H1 (cell line): Measurements from ENCODE around the gene ANXA3. TPM values are rescaled to one million over a fixed set of nuclear protein-coding genes. Genes with fewer than 3 reads are reported as not detected.

Experiments used
- BRCA1 ChIP-seq: IDR thresholded peaks from 2 replicates; pipeline ENCODE4 v1.6.1; 2012; ENCODE audit warnings: low read depth, low read length, improper control_type of control experiment
- MAX ChIP-seq: IDR thresholded peaks from 2 replicates; pipeline ENCODE4 v1.6.1; 2012; ENCODE audit warnings: inconsistent platforms
- POLR2AphosphoS5 ChIP-seq: IDR thresholded peaks from 2 replicates; pipeline ENCODE4 v1.6.1; 2011; ENCODE audit warnings: low read depth, low read length
- RXRA ChIP-seq: IDR thresholded peaks from 2 replicates; pipeline ENCODE4 v1.6.1; 2011; ENCODE audit warnings: low read depth, mild to moderate bottlenecking, low read length, moderate library complexity; ENCODE audit not compliant: insufficient read depth
- SP2 ChIP-seq: IDR thresholded peaks from 2 replicates; pipeline ENCODE4 v1.6.1; 2012; ENCODE audit warnings: mild to moderate bottlenecking, low read length, inconsistent platforms
- TAF1 ChIP-seq: IDR thresholded peaks from 2 replicates; pipeline ENCODE4 v1.6.1; 2011; ENCODE audit warnings: mild to moderate bottlenecking, low read depth, low read length
- TEAD4 ChIP-seq: IDR thresholded peaks from 2 replicates; pipeline ENCODE4 v1.6.1; 2012; ENCODE audit warnings: low read depth, low read length, inconsistent platforms, mixed read lengths
- polyA plus RNA-seq, 7 experiments: library from polyadenylated mRNA; depleted of rRNA in 3 of 7; stranded (reverse) in 5 of 7; unstranded in 2 of 7; fragments of >200 nt in 5 of 7; fragments of 200-250 nt in 2 of 7; gene quantifications; 1 replicate in 5 of 7; 2 replicates in 1 of 7; 4 replicates in 1 of 7; pipeline versions ENCODE4 v1.2.1 to v1.2.3, GENCODE V29; 2011 to 2013; ENCODE audit warnings: missing spikeins in 2 of 7, mixed read lengths in 2 of 7
- total RNA-seq: library from RNA; stranded (reverse); fragmentation: NEBNext Ultra II Directional; extraction: Animal tissue kit (Norgen Biotek cat#: 25700); gene quantifications from 2 replicates; pipeline ENCODE4 v1.2.1, GENCODE V29; 2021
- TF ChIP-seq, protein P1 (sequence below): fragments of 300-600 bp; sonication (generic); IDR thresholded peaks from 2 replicates; pipeline ENCODE4 v1.7.1; 2012; ENCODE audit warnings: low read length, moderate library complexity, mild to moderate bottlenecking, inconsistent platforms; ENCODE audit not compliant: insufficient replicate concordance

Gene ANXA3
- total and polyA plus RNA-seq, 2 of the 8 experiments (the other 6 are each of a cell fraction or from before 2014, with no cell fraction given) = 10.3 to 27.3 TPM

DNA sequence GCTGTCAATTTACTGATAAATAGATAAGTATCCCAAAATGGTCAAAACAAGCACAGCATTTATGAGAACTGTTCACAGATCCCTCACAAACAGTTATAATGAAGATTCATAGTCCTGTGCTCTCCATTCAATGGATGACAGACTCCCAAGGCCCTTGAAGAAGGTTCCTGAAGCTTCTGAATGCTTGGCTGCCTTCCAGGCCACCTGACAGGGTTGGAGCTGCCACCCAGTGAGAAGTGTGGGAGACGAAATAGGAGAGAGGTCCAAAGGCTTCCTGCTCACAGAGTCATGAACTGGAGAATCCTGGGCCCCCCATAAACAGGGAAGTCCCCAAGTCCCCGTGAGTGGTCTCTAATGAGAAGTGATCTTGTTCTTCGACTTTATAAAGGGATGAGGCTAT lies 26.0 kb upstream of the ANXA3 start (continued):
- TF ChIP-seq, protein P1, sequence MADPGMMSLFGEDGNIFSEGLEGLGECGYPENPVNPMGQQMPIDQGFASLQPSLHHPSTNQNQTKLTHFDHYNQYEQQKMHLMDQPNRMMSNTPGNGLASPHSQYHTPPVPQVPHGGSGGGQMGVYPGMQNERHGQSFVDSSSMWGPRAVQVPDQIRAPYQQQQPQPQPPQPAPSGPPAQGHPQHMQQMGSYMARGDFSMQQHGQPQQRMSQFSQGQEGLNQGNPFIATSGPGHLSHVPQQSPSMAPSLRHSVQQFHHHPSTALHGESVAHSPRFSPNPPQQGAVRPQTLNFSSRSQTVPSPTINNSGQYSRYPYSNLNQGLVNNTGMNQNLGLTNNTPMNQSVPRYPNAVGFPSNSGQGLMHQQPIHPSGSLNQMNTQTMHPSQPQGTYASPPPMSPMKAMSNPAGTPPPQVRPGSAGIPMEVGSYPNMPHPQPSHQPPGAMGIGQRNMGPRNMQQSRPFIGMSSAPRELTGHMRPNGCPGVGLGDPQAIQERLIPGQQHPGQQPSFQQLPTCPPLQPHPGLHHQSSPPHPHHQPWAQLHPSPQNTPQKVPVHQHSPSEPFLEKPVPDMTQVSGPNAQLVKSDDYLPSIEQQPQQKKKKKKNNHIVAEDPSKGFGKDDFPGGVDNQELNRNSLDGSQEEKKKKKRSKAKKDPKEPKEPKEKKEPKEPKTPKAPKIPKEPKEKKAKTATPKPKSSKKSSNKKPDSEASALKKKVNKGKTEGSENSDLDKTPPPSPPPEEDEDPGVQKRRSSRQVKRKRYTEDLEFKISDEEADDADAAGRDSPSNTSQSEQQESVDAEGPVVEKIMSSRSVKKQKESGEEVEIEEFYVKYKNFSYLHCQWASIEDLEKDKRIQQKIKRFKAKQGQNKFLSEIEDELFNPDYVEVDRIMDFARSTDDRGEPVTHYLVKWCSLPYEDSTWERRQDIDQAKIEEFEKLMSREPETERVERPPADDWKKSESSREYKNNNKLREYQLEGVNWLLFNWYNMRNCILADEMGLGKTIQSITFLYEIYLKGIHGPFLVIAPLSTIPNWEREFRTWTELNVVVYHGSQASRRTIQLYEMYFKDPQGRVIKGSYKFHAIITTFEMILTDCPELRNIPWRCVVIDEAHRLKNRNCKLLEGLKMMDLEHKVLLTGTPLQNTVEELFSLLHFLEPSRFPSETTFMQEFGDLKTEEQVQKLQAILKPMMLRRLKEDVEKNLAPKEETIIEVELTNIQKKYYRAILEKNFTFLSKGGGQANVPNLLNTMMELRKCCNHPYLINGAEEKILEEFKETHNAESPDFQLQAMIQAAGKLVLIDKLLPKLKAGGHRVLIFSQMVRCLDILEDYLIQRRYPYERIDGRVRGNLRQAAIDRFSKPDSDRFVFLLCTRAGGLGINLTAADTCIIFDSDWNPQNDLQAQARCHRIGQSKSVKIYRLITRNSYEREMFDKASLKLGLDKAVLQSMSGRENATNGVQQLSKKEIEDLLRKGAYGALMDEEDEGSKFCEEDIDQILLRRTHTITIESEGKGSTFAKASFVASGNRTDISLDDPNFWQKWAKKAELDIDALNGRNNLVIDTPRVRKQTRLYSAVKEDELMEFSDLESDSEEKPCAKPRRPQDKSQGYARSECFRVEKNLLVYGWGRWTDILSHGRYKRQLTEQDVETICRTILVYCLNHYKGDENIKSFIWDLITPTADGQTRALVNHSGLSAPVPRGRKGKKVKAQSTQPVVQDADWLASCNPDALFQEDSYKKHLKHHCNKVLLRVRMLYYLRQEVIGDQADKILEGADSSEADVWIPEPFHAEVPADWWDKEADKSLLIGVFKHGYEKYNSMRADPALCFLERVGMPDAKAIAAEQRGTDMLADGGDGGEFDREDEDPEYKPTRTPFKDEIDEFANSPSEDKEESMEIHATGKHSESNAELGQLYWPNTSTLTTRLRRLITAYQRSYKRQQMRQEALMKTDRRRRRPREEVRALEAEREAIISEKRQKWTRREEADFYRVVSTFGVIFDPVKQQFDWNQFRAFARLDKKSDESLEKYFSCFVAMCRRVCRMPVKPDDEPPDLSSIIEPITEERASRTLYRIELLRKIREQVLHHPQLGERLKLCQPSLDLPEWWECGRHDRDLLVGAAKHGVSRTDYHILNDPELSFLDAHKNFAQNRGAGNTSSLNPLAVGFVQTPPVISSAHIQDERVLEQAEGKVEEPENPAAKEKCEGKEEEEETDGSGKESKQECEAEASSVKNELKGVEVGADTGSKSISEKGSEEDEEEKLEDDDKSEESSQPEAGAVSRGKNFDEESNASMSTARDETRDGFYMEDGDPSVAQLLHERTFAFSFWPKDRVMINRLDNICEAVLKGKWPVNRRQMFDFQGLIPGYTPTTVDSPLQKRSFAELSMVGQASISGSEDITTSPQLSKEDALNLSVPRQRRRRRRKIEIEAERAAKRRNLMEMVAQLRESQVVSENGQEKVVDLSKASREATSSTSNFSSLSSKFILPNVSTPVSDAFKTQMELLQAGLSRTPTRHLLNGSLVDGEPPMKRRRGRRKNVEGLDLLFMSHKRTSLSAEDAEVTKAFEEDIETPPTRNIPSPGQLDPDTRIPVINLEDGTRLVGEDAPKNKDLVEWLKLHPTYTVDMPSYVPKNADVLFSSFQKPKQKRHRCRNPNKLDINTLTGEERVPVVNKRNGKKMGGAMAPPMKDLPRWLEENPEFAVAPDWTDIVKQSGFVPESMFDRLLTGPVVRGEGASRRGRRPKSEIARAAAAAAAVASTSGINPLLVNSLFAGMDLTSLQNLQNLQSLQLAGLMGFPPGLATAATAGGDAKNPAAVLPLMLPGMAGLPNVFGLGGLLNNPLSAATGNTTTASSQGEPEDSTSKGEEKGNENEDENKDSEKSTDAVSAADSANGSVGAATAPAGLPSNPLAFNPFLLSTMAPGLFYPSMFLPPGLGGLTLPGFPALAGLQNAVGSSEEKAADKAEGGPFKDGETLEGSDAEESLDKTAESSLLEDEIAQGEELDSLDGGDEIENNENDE = no peak
- no peak for TF ChIP-seq RXRA
- no peak for TF ChIP-seq TEAD4
- no peak for TF ChIP-seq TAF1
- TF ChIP-seq SP2 = no peak
- no peak for TF ChIP-seq POLR2AphosphoS5
- TF ChIP-seq BRCA1 = no peak
- no peak for TF ChIP-seq MAX
